Smooth muscle cell (in vitro differentiated cells): Measurements from ENCODE around the gene TMEM131L. TPM values are rescaled to one million over a fixed set of nuclear protein-coding genes. Genes with fewer than 3 reads are reported as not detected.

Experiments used
- DNase-seq: peaks from one replicate; lab custom pipeline; 2025; ENCODE audit not compliant: unreplicated experiment; lab: John Stamatoyannopoulos, UW
- H2AFZ ChIP-seq: fragments of 200-600 bp; sonication (generic); 2 replicates; pipeline ENCODE4 v1.6.0; 2016; ENCODE audit warnings: antibody characterized with exemption, low read depth, mild to moderate bottlenecking
- H3F3A ChIP-seq: fragments of 200-600 bp; sonication (generic); 2 replicates; pipeline ENCODE4 v1.6.0; 2017; ENCODE audit warnings: antibody characterized with exemption, low read depth
- H3K27ac ChIP-seq: fragments of 200-600 bp; sonication (generic); 2 replicates; pipeline ENCODE4 v1.5.1; 2016; ENCODE audit warnings: low read depth, mild to moderate bottlenecking
- H3K27me3 ChIP-seq: fragments of 200-600 bp; sonication (generic); 2 replicates; pipeline ENCODE4 v1.6.1; 2016; ENCODE audit warnings: low read depth, mild to moderate bottlenecking
- H3K36me3 ChIP-seq: fragments of 200-600 bp; sonication (generic); 2 replicates; pipeline ENCODE4 v1.5.1; 2016; ENCODE audit warnings: low read depth
- H3K4me1 ChIP-seq: fragments of 200-600 bp; sonication (generic); 2 replicates; pipeline ENCODE4 v1.5.1; 2016; ENCODE audit warnings: low read depth
- H3K4me2 ChIP-seq: fragments of 200-600 bp; sonication (generic); 2 replicates; pipeline ENCODE4 v1.6.0; 2016; ENCODE audit warnings: mild to moderate bottlenecking
- H3K4me3 ChIP-seq: fragments of 200-600 bp; sonication (generic); 2 replicates; pipeline ENCODE4 v1.5.1; 2016; ENCODE audit warnings: mild to moderate bottlenecking
- H3K79me2 ChIP-seq: fragments of 200-600 bp; sonication (generic); 2 replicates; pipeline ENCODE4 v1.6.0; 2016; ENCODE audit warnings: low read depth, mild to moderate bottlenecking
- H3K9ac ChIP-seq: fragments of 200-600 bp; sonication (generic); 2 replicates; pipeline ENCODE4 v1.6.0; 2016; ENCODE audit warnings: low read depth
- H3K9me3 ChIP-seq: fragments of 200-600 bp; sonication (generic); replicated peaks from 2 replicates; pipeline ENCODE4 v1.5.1; 2016; ENCODE audit warnings: low read depth
- H4K20me1 ChIP-seq: fragments of 200-600 bp; sonication (generic); 2 replicates; pipeline ENCODE4 v1.6.0; 2016; ENCODE audit warnings: low read depth
- WGBS: methylation state at CpG from one replicate; pipeline ENCODE4 v1.1.7; 2016; ENCODE audit warnings: low lambda C conversion rate; 5-methylcytosine and 5-hydroxymethylcytosine counted together
- polyA plus RNA-seq: library from polyadenylated mRNA; unstranded; fragments of >200 nt; fragmentation: Nextera tagmentation; extraction: Ambion mirVana; gene quantifications from 2 replicates; pipeline ENCODE4 v1.2.1, GENCODE V29; 2016
- total RNA-seq: library from RNA; depleted of rRNA; stranded (reverse); fragments of >200 nt; gene quantifications from 2 replicates; pipeline ENCODE4 v1.2.3, GENCODE V29; 2014
- TF ChIP-seq, protein P1 (sequence below): fragments of 200-600 bp; sonication (generic); IDR thresholded peaks from 2 replicates; pipeline ENCODE4 v1.5.1; 2017; ENCODE audit warnings: borderline replicate concordance, mild to moderate bottlenecking, antibody characterized with exemption; ENCODE audit not compliant: insufficient read depth, poor library complexity, severe bottlenecking

The TMEM131L gene
- total and polyA plus RNA-seq, 2 experiments from 2014 or later, result 4.3 to 6.7 TPM

DNA sequence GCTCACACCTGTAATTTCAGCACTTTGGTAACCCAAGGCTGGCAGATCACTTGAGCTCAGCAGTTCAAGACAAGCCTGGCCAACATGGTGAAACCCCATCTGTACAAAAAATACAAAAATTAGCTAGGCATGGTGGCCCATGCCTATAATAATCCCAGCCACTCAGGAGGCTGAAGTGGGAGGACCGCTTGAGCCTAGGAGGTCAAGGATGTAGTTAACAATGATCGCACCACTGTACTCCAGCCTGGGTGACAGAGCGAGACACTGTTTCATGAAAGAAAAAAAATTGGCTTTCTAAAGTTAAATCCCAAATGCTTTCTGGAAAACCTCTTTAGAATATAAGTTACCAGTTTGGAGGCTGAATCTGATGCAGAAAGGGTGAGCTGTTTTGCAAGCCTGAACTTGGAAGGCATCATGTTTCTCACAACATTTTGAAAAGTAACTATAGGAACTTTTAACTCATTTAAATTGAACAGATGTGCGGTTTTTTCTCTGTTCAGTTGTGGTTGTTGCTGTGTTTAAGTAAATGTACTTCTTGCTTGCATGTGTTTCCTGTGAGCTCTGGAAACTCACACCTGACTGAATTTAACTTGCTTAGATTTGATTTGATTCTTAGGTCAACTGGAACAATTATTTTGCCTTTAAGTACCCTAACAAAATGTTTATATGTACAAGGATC lies 39.8 kb upstream of the TMEM131L start:
- no peak overlapping the region for H3K4me3 ChIP-seq
- 96% methylated on average over 4 of the region's 4 CpGs for WGBS

DNA sequence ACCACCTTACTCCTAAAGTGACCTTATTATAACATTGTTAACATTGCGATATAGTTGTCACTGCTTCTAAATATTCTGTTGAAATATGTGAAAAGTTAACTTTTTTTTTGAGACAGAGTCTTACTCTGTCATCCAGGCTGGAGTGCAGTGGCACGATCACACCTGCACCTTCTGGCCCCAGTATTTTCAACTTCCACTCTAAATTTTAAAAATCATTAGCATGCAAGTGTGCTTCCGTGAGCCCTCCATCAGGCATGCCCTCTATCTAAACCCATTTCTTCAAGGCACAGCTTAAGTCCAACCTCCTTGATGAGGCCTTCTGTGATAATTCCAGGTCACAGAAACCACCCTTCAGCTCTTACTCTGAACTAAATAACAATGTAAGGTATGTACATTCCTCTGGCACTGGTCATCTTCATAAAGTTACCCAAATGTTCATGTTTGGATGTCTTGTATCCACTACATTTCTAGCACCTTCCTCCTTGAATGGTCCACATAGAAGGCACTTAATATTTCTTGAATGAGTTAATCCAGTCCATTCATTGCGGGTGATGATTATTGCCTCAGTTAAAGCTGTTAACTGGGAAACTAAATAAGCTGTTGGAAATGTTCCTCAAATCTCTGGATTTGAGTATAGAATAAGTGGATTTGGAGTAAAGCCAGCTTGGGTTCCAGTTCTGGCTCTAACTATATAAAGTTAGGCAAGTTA lies 38.6 kb upstream of the TMEM131L start:
- H4K20me1 ChIP-seq, result no peaks in the 10 kb centered on the region
- H3K27ac ChIP-seq, result no peak overlapping the region
- no peak overlapping the region for H2AFZ ChIP-seq
- TF ChIP-seq, protein P1, sequence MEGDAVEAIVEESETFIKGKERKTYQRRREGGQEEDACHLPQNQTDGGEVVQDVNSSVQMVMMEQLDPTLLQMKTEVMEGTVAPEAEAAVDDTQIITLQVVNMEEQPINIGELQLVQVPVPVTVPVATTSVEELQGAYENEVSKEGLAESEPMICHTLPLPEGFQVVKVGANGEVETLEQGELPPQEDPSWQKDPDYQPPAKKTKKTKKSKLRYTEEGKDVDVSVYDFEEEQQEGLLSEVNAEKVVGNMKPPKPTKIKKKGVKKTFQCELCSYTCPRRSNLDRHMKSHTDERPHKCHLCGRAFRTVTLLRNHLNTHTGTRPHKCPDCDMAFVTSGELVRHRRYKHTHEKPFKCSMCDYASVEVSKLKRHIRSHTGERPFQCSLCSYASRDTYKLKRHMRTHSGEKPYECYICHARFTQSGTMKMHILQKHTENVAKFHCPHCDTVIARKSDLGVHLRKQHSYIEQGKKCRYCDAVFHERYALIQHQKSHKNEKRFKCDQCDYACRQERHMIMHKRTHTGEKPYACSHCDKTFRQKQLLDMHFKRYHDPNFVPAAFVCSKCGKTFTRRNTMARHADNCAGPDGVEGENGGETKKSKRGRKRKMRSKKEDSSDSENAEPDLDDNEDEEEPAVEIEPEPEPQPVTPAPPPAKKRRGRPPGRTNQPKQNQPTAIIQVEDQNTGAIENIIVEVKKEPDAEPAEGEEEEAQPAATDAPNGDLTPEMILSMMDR, result no peak
- H3F3A ChIP-seq, result no peaks in the 10 kb centered on the region
- no peak for DNase-seq
- no peaks in the 10 kb centered on the region for H3K27me3 ChIP-seq
- no peak overlapping the region for H3K4me2 ChIP-seq
- no peaks in the 10 kb centered on the region for H3K9me3 ChIP-seq
- no peaks in the 10 kb centered on the region for H3K79me2 ChIP-seq
- 96% methylated on average over 4 of the region's 4 CpGs for whole genome bisulfite sequencing
- no peak overlapping the region for H3K9ac ChIP-seq
- no peaks in the 10 kb centered on the region for H3K4me1 ChIP-seq
- H3K4me3 ChIP-seq, result no peak overlapping the region
- H3K36me3 ChIP-seq, result no peaks in the 10 kb centered on the region

More for the DNA sequence above, 39.8 kb upstream of the TMEM131L start:
- no peak overlapping the region for H3K27ac ChIP-seq
- no peaks in the 10 kb centered on the region for H3K9me3 ChIP-seq
- H3K36me3 ChIP-seq, result no peaks in the 10 kb centered on the region
- no peak overlapping the region for H3K9ac ChIP-seq
- no peak overlapping the region for H3K4me2 ChIP-seq
- TF ChIP-seq, protein P1, result no peak
- H3F3A ChIP-seq, result no peaks in the 10 kb centered on the region
- no peak for DNase-seq
- H3K27me3 ChIP-seq, result no peaks in the 10 kb centered on the region
- no peak overlapping the region for H2AFZ ChIP-seq
- no peaks in the 10 kb centered on the region for H3K4me1 ChIP-seq
- H3K79me2 ChIP-seq, result no peaks in the 10 kb centered on the region
- no peaks in the 10 kb centered on the region for H4K20me1 ChIP-seq

DNA sequence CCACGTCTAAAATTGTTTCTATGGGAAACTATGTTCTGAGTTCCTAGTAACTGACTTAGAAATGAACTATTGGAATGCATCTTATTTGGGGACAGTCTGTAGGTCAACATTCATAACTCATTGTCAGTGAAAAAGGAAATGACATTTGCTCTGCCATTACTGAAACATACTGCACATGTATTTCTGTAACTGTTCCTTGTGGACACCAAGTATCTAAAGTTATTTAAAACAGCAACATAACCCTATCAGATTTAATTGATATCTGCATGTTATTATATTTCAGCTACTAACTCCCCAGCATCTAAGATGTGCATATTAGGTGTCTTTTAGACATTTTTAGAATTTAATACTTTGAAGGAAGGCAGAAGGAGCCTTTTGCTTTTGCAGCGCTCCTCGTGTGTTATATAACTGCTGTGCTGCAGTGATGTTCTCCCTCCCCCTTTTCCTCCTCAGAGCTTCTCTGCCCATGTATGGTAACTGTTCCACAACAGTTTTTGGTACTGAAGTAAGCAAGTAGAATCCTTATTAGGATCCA lies 37.2 kb upstream of the TMEM131L start:
- H2AFZ ChIP-seq, result peak overlapping the region; percentile 6
- TF ChIP-seq, protein P1, result no peak
- no peaks in the 10 kb centered on the region for H3K36me3 ChIP-seq
- H3F3A ChIP-seq, result no peaks in the 10 kb centered on the region
- H3K4me1 ChIP-seq, result no peaks in the 10 kb centered on the region
- no peak overlapping the region for H3K9ac ChIP-seq
- WGBS, result 56% methylated on average over 3 of the region's 3 CpGs
- no peak overlapping the region for H3K4me2 ChIP-seq
- no peaks in the 10 kb centered on the region for H3K27me3 ChIP-seq
- no peaks in the 10 kb centered on the region for H3K79me2 ChIP-seq
- no peaks in the 10 kb centered on the region for H3K9me3 ChIP-seq
- no peaks in the 10 kb centered on the region for H4K20me1 ChIP-seq
- no peak for DNase-seq
- no peak overlapping the region for H3K4me3 ChIP-seq
- H3K27ac ChIP-seq, result no peak overlapping the region
